ENCODE data around the gene INAVA. TPM values are rescaled to one million over a fixed set of nuclear protein-coding genes. Genes with fewer than 3 reads are reported as not detected.

INAVA gene
- polyA plus RNA-seq, 3 donors = not detected

DNA sequence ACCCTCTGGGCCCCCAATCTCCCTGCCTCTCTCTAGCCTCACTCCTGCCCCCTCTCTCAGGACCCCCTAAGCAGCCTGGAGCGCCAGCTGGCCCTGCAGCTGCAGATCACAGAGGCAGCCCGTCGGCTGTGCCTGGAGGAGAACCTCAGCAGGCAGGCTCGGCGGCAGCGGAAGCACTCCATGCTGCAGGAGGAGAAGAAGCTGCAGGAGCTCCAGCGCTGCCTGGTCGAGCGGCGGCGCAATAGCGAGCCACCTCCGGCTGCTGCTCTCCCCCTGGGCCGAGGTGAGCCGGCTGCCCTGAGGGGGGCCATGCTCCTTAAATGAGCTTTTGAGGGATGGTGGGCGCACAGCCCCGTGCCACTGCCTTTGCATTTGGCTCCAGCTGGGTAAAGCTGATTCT is 6.2 kb downstream of the INAVA start:
- no peaks in the 10 kb centered on the region for H3K27me3 ChIP-seq (ENCODE audit: control insufficient read depth in 2 of 2, insufficient read depth in 2 of 2, low read length in 2 of 2)

DNA sequence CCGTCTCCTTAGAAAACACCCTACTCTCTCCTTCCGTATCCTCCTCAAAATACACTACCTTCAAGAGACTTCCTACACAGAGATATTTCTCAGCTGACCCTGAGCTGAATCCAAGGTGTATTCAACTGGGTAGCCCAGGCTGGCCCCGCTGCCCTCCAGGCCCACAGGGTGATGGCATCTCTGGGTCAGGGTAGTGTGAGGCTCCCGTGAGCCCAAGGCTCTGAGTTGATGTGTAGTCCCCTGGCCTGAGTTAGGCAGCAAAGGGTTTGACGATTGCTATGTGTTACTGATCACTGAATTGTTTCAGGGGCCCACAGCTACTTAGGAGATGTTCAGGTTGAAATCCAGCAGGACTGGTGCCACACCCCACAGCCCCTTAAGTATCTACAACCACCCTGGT is 6.7 kb downstream of the INAVA start:
- H3K27ac ChIP-seq (ENCODE audit: low read depth in 1 of 2, low read length in 2 of 2) = no peak overlapping the region
- H3K4me3 Mint-ChIP-seq = peak overlapping the region in 1 of 2 donors; percentile 4
- H3K36me3 Mint-ChIP-seq = no peaks in the 10 kb centered on the region
- no peaks in the 10 kb centered on the region for H3K27me3 ChIP-seq (ENCODE audit: control insufficient read depth in 2 of 2, insufficient read depth in 2 of 2, low read length in 2 of 2)
- peaks cover 29% of the 10 kb centered on the region for H3K4me1 Mint-ChIP-seq
- no peak for DNase-seq
- peaks cover 0 to 2% (median 2%) of the 10 kb centered on the region in 3 donors for H3K27me3 Mint-ChIP-seq (ENCODE audit: low read depth in 3 of 3)
- no peak overlapping the region for H2AFZ ChIP-seq (ENCODE audit: insufficient read depth, low read depth, low read length, poor library complexity, severe bottlenecking)
- no peaks in the 10 kb centered on the region for H3K9me3 ChIP-seq (replicated peaks in 1 of 2; ENCODE audit: control insufficient read depth in 1 of 2, insufficient read depth in 1 of 2, low read length in 2 of 2)
- TF ChIP-seq, protein P1, sequence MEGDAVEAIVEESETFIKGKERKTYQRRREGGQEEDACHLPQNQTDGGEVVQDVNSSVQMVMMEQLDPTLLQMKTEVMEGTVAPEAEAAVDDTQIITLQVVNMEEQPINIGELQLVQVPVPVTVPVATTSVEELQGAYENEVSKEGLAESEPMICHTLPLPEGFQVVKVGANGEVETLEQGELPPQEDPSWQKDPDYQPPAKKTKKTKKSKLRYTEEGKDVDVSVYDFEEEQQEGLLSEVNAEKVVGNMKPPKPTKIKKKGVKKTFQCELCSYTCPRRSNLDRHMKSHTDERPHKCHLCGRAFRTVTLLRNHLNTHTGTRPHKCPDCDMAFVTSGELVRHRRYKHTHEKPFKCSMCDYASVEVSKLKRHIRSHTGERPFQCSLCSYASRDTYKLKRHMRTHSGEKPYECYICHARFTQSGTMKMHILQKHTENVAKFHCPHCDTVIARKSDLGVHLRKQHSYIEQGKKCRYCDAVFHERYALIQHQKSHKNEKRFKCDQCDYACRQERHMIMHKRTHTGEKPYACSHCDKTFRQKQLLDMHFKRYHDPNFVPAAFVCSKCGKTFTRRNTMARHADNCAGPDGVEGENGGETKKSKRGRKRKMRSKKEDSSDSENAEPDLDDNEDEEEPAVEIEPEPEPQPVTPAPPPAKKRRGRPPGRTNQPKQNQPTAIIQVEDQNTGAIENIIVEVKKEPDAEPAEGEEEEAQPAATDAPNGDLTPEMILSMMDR (IDR thresholded peaks at IDR 0.05) = no peak
- no peak overlapping the region for H3K4me2 ChIP-seq (replicated peaks; ENCODE audit: extremely low read depth, low read length, poor library complexity, severe bottlenecking)
- intact Hi-C loops (cut with micrococcal nuclease) = no loop called here
- no peaks in the 10 kb centered on the region for H3K79me2 ChIP-seq (ENCODE audit: insufficient read depth, low read length)
- no peak overlapping the region for H3K4me3 ChIP-seq (replicated peaks in 1 of 3; ENCODE audit: low read depth in 2 of 3, low read length in 3 of 3)
- WGBS (ENCODE audit: insufficient coverage) = 100% methylated on average over 3 of the region's 5 CpGs
- no peaks in the 10 kb centered on the region for H4K20me1 ChIP-seq (ENCODE audit: insufficient read depth, low read length)
- peaks cover 9 to 28% of the 10 kb centered on the region in 2 donors for H3K4me1 ChIP-seq (ENCODE audit: control insufficient read depth in 1 of 2, insufficient read depth in 2 of 2, low read length in 2 of 2)
- H3K27ac Mint-ChIP-seq = peak overlapping the region in 2 of 7 donors; percentile 12 to 54
- H3K9me3 Mint-ChIP-seq = no peaks in the 10 kb centered on the region
- H3K36me3 ChIP-seq (replicated peaks in 1 of 2; ENCODE audit: control insufficient read depth in 1 of 2, insufficient read depth in 2 of 2, low read length in 2 of 2) = no peaks in the 10 kb centered on the region
- H3K9ac ChIP-seq (ENCODE audit: insufficient read depth, low read length, poor library complexity, severe bottlenecking) = no peak overlapping the region

More for the DNA sequence above, 6.2 kb downstream of the INAVA start:
- Histone ChIP-seq H3K9me3 (replicated peaks in 1 of 2; ENCODE audit: control insufficient read depth in 1 of 2, insufficient read depth in 1 of 2, low read length in 2 of 2) (no peaks in the 10 kb centered on the region), H3K36me3 (replicated peaks in 1 of 2; ENCODE audit: control insufficient read depth in 1 of 2, insufficient read depth in 2 of 2, low read length in 2 of 2) (no peaks in the 10 kb centered on the region), H2AFZ (ENCODE audit: insufficient read depth, low read depth, low read length, poor library complexity, severe bottlenecking) (no peak overlapping the region), H3K27ac (ENCODE audit: low read depth in 1 of 2, low read length in 2 of 2) (no peak overlapping the region), H3K9ac (ENCODE audit: insufficient read depth, low read length, poor library complexity, severe bottlenecking) (no peak overlapping the region), H3K4me2 (replicated peaks; ENCODE audit: extremely low read depth, low read length, poor library complexity, severe bottlenecking) (no peak overlapping the region), H3K4me3 (replicated peaks in 1 of 3; ENCODE audit: low read depth in 2 of 3, low read length in 3 of 3) (no peak overlapping the region), H3K4me1 (ENCODE audit: control insufficient read depth in 1 of 2, insufficient read depth in 2 of 2, low read length in 2 of 2) (peaks cover 9 to 29% of the 10 kb centered on the region in 2 donors), H3K79me2 (ENCODE audit: insufficient read depth, low read length) (no peaks in the 10 kb centered on the region), H4K20me1 (ENCODE audit: insufficient read depth, low read length) (no peaks in the 10 kb centered on the region)
- Mint-ChIP-seq H3K4me3 (no peak overlapping the region), H3K9me3 (no peaks in the 10 kb centered on the region), H3K27ac (no peak overlapping the region), H3K4me1 (peaks cover 31% of the 10 kb centered on the region), H3K36me3 (no peaks in the 10 kb centered on the region), H3K27me3 (ENCODE audit: low read depth in 3 of 3) (peaks cover 0 to 2% (median 2%) of the 10 kb centered on the region in 3 donors)
- no peak for DNase-seq
- WGBS (ENCODE audit: insufficient coverage) = 97% methylated on average over 17 of the region's 17 CpGs
- TF ChIP-seq, protein P1 (IDR thresholded peaks at IDR 0.05) = no peak
- intact Hi-C loops (cut with micrococcal nuclease) = no loop called here
